ENCODE results near the gene KEL.

KEL gene

DNA sequence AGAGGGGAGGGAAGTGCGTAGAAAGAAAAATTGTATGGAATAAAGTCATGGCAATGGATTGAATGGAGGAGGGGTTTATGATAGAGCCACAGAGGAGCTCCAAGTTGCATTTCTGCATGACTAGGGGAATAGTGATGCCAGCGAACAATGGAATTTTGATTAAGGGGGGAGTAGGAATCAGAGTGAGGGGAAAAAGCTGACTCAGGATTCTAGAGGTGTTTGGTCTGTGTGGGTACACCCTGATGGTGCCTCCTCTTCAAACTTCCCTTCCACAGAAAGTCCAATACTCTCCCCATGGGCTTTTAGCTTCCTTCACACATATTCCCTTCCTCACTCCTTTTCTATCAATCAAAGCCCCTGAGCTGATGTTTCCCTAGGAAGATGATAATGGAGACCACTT lies 1.8 kb upstream of the KEL start:
- Histone ChIP-seq H3K9me3 (ENCODE audit: control insufficient read depth in 1 of 2, low read length in 2 of 2) (no peaks in the 10 kb centered on the region), H3K27me3 (ENCODE audit: control insufficient read depth in 1 of 2, insufficient read depth in 2 of 2, low read length in 2 of 2) (no peaks in the 10 kb centered on the region), H3K36me3 (ENCODE audit: control insufficient read depth in 1 of 2, insufficient read depth in 2 of 2, low read length in 2 of 2) (no peaks in the 10 kb centered on the region), H3K4me3 (ENCODE audit: low read depth in 1 of 2, low read length in 2 of 2) (no peak overlapping the region), H3K27ac (ENCODE audit: low read depth, low read length) (no peak overlapping the region), H3K4me1 (ENCODE audit: control insufficient read depth in 1 of 2, insufficient read depth in 2 of 2, low read length in 2 of 2) (peaks cover 4 to 5% of the 10 kb centered on the region in 2 donors), H3K9ac (ENCODE audit: low read depth in 1 of 2, low read length in 2 of 2) (no peak overlapping the region)

DNA sequence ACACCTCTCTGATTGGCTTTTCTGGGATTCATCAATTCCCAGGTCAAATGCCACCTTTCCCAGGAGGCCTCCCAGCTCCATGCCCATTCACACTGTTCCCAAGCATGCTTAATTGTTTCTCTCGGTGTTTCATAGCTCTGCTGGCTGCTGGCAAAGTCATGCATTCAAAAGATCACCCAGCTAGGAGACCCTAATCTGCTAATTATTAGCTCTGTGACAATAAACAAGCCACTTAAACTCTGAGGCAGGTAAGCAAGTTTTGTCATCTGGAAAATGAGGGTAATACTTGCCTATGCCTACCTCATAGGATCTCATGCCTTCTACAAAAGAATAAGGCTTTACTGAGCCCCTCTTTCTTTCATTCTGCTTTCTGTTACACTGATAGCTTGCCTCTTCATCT lies 828 bp upstream of the KEL start:
- no peaks in the 10 kb centered on the region for H3K27me3 ChIP-seq (ENCODE audit: control insufficient read depth in 1 of 2, insufficient read depth in 2 of 2, low read length in 2 of 2)
- H3K4me1 ChIP-seq (ENCODE audit: control insufficient read depth in 1 of 2, insufficient read depth in 2 of 2, low read length in 2 of 2), result no peaks in the 10 kb centered on the region

DNA sequence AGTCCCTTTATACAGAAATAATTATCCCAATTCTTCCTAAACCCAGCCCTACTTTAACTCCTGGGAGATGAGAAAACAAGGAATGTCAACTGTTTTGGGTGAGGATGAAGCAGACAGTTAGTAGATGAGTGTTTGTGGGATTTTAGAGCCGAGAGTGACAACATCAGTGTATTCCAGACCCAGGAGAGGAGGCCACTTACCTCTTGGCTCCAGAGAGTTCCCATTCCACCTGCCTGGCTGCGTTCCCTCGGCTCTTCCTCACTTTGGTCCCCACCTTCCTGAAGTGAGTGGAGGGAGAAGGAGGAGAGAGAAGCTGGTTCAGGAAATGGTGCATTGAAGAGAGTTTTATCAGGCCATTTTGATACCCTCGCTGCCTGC lies 579 bp downstream of the KEL start:
- H3K9ac ChIP-seq (ENCODE audit: low read depth in 1 of 2, low read length in 2 of 2), result no peak overlapping the region
- H3K27me3 ChIP-seq (ENCODE audit: control insufficient read depth in 1 of 2, insufficient read depth in 2 of 2, low read length in 2 of 2), result no peaks in the 10 kb centered on the region
- H3K4me3 ChIP-seq (ENCODE audit: low read depth in 1 of 2, low read length in 2 of 2), result no peak overlapping the region
- H3K36me3 ChIP-seq (ENCODE audit: control insufficient read depth in 1 of 2, insufficient read depth in 2 of 2, low read length in 2 of 2), result no peaks in the 10 kb centered on the region
- no peaks in the 10 kb centered on the region for H3K9me3 ChIP-seq (ENCODE audit: control insufficient read depth in 1 of 2, low read length in 2 of 2)
- H3K27ac ChIP-seq (ENCODE audit: low read depth, low read length), result no peak overlapping the region
- peaks cover 6 to 11% of the 10 kb centered on the region in 2 donors for H3K4me1 ChIP-seq (ENCODE audit: control insufficient read depth in 1 of 2, insufficient read depth in 2 of 2, low read length in 2 of 2)

More for the DNA sequence above, 828 bp upstream of the KEL start:
- H3K9me3 ChIP-seq (ENCODE audit: control insufficient read depth in 1 of 2, low read length in 2 of 2), result no peaks in the 10 kb centered on the region
- H3K4me3 ChIP-seq (ENCODE audit: low read depth in 1 of 2, low read length in 2 of 2), result no peak overlapping the region
- no peak overlapping the region for H3K9ac ChIP-seq (ENCODE audit: low read depth in 1 of 2, low read length in 2 of 2)
- H3K27ac ChIP-seq (ENCODE audit: low read depth, low read length), result no peak overlapping the region
- no peaks in the 10 kb centered on the region for H3K36me3 ChIP-seq (ENCODE audit: control insufficient read depth in 1 of 2, insufficient read depth in 2 of 2, low read length in 2 of 2)

DNA sequence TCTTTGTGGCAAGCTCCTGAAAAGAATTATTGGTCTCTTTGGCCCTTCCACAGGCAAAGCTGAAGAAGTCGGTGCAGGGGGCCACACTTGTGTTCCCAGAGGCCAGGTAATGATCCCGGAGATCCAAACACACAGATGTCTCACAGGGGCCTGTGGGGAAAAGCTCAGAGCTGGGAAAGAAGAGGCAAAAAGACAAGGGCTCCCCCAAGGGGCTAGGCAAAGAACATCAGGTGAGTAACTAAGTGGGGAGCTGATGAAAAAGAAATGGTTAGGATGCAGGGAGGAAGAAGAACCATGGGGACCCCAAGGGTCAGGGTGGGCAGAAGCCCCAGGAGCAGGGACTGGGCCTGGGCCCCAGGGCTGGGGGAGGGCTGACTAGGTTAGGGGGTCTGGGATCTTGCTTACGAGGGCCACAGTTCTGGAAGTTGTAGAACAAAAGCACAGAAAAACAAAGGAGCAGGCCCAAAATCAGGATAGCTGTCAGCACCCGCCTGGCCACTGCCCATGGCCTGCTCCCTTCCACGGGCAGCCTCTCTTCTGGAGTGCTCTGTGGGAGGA lies 1.1 kb downstream of the KEL start:
- no peaks in the 10 kb centered on the region for H3K9me3 ChIP-seq (ENCODE audit: control insufficient read depth in 1 of 2, low read length in 2 of 2)
- no peaks in the 10 kb centered on the region for H3K36me3 ChIP-seq (ENCODE audit: control insufficient read depth in 1 of 2, insufficient read depth in 2 of 2, low read length in 2 of 2)
- no peaks in the 10 kb centered on the region for H3K27me3 ChIP-seq (ENCODE audit: control insufficient read depth in 1 of 2, insufficient read depth in 2 of 2, low read length in 2 of 2)
- H3K4me3 ChIP-seq (ENCODE audit: low read depth in 1 of 2, low read length in 2 of 2), result no peak overlapping the region
- no peak overlapping the region for H3K27ac ChIP-seq (ENCODE audit: low read depth, low read length)
- peaks cover 6 to 13% of the 10 kb centered on the region in 2 donors for H3K4me1 ChIP-seq (ENCODE audit: control insufficient read depth in 1 of 2, insufficient read depth in 2 of 2, low read length in 2 of 2)
- no peak overlapping the region for H3K9ac ChIP-seq (ENCODE audit: low read depth in 1 of 2, low read length in 2 of 2)

DNA sequence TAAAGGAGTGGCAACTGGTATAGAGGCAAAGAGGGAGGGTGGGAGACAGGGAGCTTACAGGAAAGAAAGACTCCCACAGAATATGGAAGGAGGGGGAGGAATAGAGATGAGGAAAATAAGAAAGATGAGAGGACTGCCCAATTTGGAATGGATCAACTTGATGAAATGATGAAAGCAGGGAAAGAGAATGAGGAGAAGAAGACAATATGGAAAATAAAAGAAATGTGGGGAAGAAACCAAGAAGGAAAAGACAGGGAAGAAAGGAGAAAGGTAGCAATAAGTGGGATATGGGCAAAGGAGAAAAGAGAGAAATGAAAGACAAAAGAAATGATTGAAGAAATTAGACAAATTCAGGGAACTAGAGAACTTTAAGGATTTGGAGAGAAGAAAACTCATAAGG lies 3.0 kb downstream of the KEL start:
- H3K4me3 ChIP-seq (ENCODE audit: low read depth in 1 of 2, low read length in 2 of 2), result no peak overlapping the region
- H3K27me3 ChIP-seq (ENCODE audit: control insufficient read depth in 1 of 2, insufficient read depth in 2 of 2, low read length in 2 of 2), result no peaks in the 10 kb centered on the region
- H3K9me3 ChIP-seq (ENCODE audit: control insufficient read depth in 1 of 2, low read length in 2 of 2), result peaks cover 0 to 5% of the 10 kb centered on the region in 2 donors
- H3K27ac ChIP-seq (ENCODE audit: low read depth, low read length), result no peak overlapping the region
- H3K36me3 ChIP-seq (ENCODE audit: control insufficient read depth in 1 of 2, insufficient read depth in 2 of 2, low read length in 2 of 2), result no peaks in the 10 kb centered on the region
- H3K4me1 ChIP-seq (ENCODE audit: control insufficient read depth in 1 of 2, insufficient read depth in 2 of 2, low read length in 2 of 2), result peaks cover 6 to 13% of the 10 kb centered on the region in 2 donors
- no peak overlapping the region for H3K9ac ChIP-seq (ENCODE audit: low read depth in 1 of 2, low read length in 2 of 2)

DNA sequence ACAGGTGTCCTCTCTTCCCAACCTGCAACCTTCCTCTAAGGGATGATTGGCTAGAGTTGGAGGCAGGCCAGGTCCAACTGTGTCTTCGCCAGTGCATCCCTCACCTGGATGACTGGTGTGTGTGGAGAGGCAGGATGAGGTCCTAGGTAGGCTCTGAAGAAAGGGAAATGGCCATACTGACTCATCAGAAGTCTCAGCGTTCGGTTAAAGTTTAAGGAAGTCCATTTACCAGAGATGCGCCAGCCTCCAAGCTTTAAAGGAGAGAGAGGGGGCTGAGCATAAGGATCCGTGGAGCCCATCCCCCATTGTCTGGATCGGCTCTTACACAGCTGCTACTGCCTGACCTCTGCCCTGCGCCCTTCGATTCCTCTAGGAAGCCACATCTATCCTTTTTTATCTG lies 4.4 kb downstream of the KEL start:
- Histone ChIP-seq H3K27me3 (ENCODE audit: control insufficient read depth in 1 of 2, insufficient read depth in 2 of 2, low read length in 2 of 2) (no peaks in the 10 kb centered on the region), H3K4me1 (ENCODE audit: control insufficient read depth in 1 of 2, insufficient read depth in 2 of 2, low read length in 2 of 2) (peaks cover 6 to 13% of the 10 kb centered on the region in 2 donors), H3K27ac (ENCODE audit: low read depth, low read length) (no peak overlapping the region), H3K9me3 (ENCODE audit: control insufficient read depth in 1 of 2, low read length in 2 of 2) (peaks cover 0 to 5% of the 10 kb centered on the region in 2 donors), H3K9ac (ENCODE audit: low read depth in 1 of 2, low read length in 2 of 2) (no peak overlapping the region), H3K36me3 (ENCODE audit: control insufficient read depth in 1 of 2, insufficient read depth in 2 of 2, low read length in 2 of 2) (no peaks in the 10 kb centered on the region), H3K4me3 (ENCODE audit: low read depth in 1 of 2, low read length in 2 of 2) (no peak overlapping the region)

DNA sequence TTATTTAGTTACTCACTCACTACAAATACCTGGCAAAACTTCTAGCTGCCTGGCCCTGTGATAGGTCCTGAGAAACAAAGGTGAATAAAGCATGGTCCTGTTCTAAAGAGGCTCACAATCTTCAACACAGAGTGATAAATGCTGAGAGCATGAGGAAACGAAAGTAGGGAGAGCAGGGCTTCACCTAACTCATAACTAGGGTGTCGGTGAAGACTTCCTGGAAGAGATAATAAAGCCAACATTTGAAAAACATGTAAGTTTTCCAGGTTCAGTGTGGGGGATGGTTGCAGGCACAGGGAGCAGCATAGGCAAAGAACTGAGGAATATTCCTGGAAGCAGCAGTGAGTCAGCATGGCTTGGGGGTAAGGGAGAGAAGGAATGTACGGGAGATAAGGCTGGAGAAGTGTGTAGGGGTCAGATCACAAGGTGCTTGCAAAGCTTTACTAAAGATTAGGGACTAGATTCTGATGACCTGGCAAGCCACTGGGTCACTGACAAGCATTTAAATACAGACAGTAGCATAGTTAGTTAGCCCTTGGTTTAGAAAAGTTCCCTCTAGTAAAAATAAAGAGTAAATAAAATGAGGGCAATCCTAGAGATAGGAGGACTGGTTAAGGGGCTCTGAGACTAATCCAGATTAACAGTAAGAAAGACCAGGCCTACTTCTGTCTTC lies 5.1 kb downstream of the KEL start:
- peak overlapping the region in 1 of 2 donors; percentile 25 for H3K4me3 ChIP-seq (ENCODE audit: low read depth in 1 of 2, low read length in 2 of 2)
- no peak overlapping the region for H3K27ac ChIP-seq (ENCODE audit: low read depth, low read length)
- H3K9me3 ChIP-seq (ENCODE audit: control insufficient read depth in 1 of 2, low read length in 2 of 2), result peaks cover 0 to 5% of the 10 kb centered on the region in 2 donors
- no peaks in the 10 kb centered on the region for H3K36me3 ChIP-seq (ENCODE audit: control insufficient read depth in 1 of 2, insufficient read depth in 2 of 2, low read length in 2 of 2)
- peaks cover 6 to 13% of the 10 kb centered on the region in 2 donors for H3K4me1 ChIP-seq (ENCODE audit: control insufficient read depth in 1 of 2, insufficient read depth in 2 of 2, low read length in 2 of 2)
- no peak overlapping the region for H3K9ac ChIP-seq (ENCODE audit: low read depth in 1 of 2, low read length in 2 of 2)
- H3K27me3 ChIP-seq (ENCODE audit: control insufficient read depth in 1 of 2, insufficient read depth in 2 of 2, low read length in 2 of 2), result no peaks in the 10 kb centered on the region

DNA sequence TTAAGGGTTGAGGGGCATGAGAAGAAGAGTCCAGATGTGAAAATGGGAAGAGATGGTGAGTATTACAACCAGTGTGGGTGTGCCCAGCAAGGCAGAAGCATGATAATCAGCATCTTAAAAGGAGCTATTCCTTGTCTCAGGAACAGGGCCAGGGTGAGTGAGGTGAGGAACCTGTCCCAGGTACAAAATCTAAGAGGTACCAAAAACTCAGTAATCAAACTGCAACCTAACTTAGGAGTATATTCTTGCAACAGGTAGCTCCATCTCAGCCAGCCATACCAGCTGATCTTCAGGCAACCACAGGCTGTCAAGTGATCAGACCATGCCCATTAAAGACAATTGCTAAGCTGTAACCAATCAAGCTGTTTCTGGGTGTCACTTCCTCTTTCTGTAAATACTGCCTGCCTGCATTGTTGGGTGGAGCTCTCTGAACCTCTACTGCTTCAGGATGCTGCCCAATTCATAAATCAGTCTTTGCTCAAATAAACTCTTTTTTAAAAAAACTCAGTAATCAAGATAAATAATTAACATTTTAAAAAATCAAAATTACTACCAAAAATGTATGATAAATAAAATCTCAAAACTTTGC lies 7.4 kb downstream of the KEL start:
- H3K9ac ChIP-seq (ENCODE audit: low read depth in 1 of 2, low read length in 2 of 2), result no peak overlapping the region
- no peaks in the 10 kb centered on the region for H3K36me3 ChIP-seq (ENCODE audit: control insufficient read depth in 1 of 2, insufficient read depth in 2 of 2, low read length in 2 of 2)
- H3K4me1 ChIP-seq (ENCODE audit: control insufficient read depth in 1 of 2, insufficient read depth in 2 of 2, low read length in 2 of 2), result peaks cover 6 to 13% of the 10 kb centered on the region in 2 donors
- no peaks in the 10 kb centered on the region for H3K27me3 ChIP-seq (ENCODE audit: control insufficient read depth in 1 of 2, insufficient read depth in 2 of 2, low read length in 2 of 2)
- H3K9me3 ChIP-seq (ENCODE audit: control insufficient read depth in 1 of 2, low read length in 2 of 2), result peaks cover 0 to 5% of the 10 kb centered on the region in 2 donors
- no peak overlapping the region for H3K4me3 ChIP-seq (ENCODE audit: low read depth in 1 of 2, low read length in 2 of 2)
- no peak overlapping the region for H3K27ac ChIP-seq (ENCODE audit: low read depth, low read length)

DNA sequence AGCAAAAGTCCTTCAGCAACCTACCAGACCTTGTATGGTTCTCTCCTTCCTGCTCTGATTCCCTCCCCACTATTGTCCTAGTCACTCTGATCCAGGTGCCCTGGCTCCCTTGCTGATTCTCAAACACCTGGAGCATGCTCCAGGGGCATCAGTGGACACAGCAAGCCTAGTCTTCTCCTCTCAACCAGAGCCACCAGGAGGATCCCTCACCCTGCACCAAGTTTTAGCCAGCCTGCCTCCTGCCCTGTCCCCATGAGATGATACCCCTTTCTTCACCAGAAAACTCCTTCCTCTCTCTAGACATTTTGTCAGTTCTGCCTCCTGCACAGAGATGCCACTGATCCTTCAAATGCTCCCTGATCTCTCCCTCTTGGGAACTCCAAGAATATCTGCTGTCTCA lies 11.9 kb downstream of the KEL start:
- Histone ChIP-seq H3K27ac (ENCODE audit: low read depth, low read length) (no peak overlapping the region), H3K4me3 (ENCODE audit: low read depth in 1 of 2, low read length in 2 of 2) (no peak overlapping the region), H3K9me3 (ENCODE audit: control insufficient read depth in 1 of 2, low read length in 2 of 2) (peaks cover 0 to 2% of the 10 kb centered on the region in 2 donors), H3K27me3 (ENCODE audit: control insufficient read depth in 1 of 2, insufficient read depth in 2 of 2, low read length in 2 of 2) (no peaks in the 10 kb centered on the region), H3K36me3 (ENCODE audit: control insufficient read depth in 1 of 2, insufficient read depth in 2 of 2, low read length in 2 of 2) (no peaks in the 10 kb centered on the region), H3K9ac (ENCODE audit: low read depth in 1 of 2, low read length in 2 of 2) (no peak overlapping the region), H3K4me1 (ENCODE audit: control insufficient read depth in 1 of 2, insufficient read depth in 2 of 2, low read length in 2 of 2) (no peaks in the 10 kb centered on the region)

DNA sequence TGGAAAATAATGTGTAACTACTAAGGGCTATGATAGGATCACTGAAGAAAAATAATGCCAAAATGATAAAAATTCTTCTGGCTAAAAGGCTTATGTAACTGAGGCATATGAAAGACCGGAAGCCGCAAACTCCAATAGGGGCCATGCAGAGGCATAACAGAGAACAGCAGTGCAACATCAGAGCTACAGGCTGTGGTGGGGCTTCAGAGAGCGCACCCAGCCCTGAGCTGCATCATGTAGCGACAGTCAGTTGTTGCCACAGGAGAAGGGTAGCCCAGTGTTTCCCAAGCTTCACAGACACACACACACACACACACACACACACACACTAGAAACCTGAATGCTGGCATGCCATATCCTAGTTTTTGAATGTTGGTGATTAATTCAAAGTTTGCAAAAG lies 13.6 kb downstream of the KEL start:
- H3K9ac ChIP-seq (ENCODE audit: low read depth in 1 of 2, low read length in 2 of 2), result no peak overlapping the region
- H3K4me1 ChIP-seq (ENCODE audit: control insufficient read depth in 1 of 2, insufficient read depth in 2 of 2, low read length in 2 of 2), result no peaks in the 10 kb centered on the region
- no peaks in the 10 kb centered on the region for H3K36me3 ChIP-seq (ENCODE audit: control insufficient read depth in 1 of 2, insufficient read depth in 2 of 2, low read length in 2 of 2)
- H3K27me3 ChIP-seq (ENCODE audit: control insufficient read depth in 1 of 2, insufficient read depth in 2 of 2, low read length in 2 of 2), result no peaks in the 10 kb centered on the region
- H3K4me3 ChIP-seq (ENCODE audit: low read depth in 1 of 2, low read length in 2 of 2), result no peak overlapping the region
- H3K27ac ChIP-seq (ENCODE audit: low read depth, low read length), result no peak overlapping the region
- no peaks in the 10 kb centered on the region for H3K9me3 ChIP-seq (ENCODE audit: control insufficient read depth in 1 of 2, low read length in 2 of 2)
